Activated gamma-delta T cell treated with anti-CD3 and anti-CD28 coated beads, Interleukin-2, amount 50 U/mL, for 16 hours (primary cell): ENCODE data around the gene LRRC31.

ENCODE experiments used
- DNase-seq: peaks from one replicate; pipeline ENCODE4 v3.0.0-alpha.2; 2020; ENCODE audit warnings: low read depth

Gene LRRC31

DNA sequence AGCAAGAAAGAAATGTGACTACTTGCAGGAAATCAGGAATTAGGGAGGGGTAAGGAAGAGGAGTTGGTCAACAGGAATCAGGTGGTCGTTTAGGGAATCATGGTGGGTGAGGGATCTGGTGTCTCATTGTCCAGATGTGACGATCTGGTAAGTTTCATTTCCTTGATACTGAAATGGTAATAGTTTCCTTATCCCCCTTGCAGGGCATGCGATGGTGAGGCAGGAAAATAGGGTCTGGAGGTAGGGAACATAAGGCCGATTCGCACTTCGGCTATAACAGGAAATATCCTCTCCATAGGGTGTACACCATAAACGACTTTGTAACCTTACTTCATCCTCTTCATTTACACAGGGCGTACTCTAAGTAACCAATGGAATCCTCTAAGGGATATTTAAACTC is 56.5 kb downstream of the LRRC31 start:
- DNase-seq, result no peak

DNA sequence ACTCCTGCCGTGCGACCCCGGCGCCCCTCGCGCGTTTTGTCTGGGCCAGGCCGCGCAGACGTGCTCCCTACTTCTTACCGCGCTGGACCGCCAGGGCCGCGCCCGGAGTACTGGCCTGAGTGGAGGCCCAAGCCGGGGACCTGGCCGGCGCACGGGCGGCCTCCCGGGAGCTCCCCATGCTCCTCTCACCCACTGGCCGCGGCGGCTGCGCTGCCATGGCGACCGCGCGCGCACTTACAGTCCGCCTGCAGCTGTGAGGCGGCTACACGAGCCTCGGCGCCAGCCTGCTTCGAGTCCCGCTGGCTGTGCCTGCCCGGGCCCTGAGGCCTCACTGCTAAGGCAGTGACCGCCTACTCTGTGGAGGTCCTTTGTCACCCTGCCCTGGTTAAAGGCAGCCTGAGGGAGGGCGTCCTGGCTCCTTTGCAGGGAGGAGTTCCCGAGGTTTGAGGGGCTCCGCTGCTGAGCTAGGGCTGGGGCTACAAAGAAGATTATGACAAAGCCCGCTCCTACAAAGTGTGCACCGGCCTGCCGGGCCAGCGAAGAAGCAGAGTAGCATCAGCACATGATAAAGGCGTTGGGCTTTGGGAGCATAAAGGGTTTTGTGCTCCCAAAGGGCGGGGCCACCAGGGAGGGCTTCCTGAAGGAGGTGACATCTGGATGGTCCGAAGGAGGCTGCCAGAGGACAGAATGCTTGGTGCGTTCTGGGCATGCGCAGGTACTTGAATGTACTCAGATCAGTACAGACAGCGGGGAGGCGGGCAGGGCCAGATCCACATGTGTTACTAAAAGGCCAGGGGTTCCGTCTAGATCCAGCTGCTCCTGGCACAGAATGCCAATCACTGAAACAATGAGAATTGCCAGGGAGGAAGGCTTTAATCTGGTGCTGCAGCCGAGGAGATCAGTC is 57.2 kb downstream of the LRRC31 start, which contains the start of the genes LRRC34 and LRRIQ4:
TSS of gene LRRC34 (minus strand) at position 573 of the 904 bp plus-strand sequence. CDS start at position 217, 356 bp downstream.
TSS of gene LRRIQ4 (plus strand) at position 539 of the 904 bp plus-strand sequence. CDS start 9,052 bp downstream, outside the sequence.
- DNase-seq, result peak; percentile 55

DNA sequence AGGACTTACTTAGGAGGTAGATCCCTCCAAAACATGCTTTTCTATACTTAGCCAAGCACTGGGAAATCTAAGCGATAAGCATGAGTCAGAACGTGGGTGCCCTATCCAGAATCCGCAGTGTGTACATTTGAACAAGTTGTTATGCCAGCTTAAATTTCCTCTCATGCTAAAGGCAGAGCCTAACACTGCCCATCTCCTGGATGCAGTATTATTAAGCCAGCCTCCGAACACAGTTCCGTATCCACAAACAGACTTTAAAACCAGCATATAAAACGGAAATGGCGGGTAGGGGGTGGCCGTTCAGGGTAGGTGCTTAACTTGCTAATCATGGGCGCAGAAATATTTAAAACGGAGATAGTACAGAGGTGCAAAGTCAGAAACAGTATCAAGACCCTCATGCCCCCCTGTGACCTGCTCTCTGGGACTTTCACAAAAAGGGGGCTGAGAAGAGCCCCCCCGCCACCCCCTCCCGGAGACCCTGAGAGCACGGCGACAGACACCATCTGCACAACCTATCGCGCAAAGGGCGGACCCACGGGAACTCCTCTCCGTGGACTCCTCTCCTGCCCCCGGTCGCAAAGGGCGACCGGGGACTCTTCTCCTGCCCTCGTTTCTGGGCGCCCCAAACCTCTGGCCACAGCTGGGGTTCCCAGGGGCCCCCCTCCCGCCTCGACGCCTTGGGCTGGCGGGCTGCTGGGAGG is 58.0 kb downstream of the LRRC31 start:
- no peak for DNase-seq

DNA sequence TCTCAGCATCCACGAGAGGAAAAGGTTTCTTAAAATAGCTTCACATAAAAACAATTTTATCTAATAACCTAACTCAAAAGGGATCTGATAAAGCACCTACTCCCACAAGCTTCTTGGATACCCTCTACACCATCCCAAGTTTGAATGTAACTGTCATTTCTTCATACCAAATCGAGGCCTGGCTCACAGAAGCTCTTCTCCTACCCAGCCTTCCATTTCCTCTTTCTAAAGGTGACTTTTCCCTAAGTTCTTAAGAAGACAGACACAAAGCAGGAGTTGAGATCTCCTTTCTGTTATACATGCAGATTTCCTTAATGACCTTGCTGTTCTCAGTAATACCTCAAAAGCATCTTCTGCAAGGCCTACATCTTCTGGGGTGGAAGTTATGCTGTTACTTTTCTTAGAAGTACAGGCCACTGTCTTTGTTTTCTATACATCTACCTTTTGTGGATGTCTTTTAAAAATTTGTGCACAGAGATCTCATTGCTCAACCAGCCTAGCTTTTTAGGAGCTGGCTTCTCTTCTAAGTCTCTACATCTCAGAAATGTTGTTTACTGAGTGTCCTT is 60.4 kb downstream of the LRRC31 start:
- no peak for DNase-seq

DNA sequence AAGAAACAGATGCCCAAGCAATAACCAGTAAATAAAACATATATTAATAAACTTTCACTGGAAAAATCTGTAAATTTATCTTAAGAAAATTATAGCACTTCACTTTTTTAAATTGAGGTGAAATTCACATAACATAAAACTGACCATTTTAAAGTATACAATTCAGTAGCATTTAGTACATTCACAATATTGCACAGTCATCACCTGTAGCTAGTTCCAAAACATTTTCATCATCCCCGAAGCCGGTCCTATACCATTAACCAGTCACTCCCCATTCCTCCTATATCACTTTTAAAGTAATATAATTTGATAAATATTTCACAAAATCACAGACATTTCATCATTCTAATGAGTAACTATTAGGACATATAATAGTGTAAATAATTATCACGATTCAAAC is 65.1 kb downstream of the LRRC31 start:
- DNase-seq, result no peak

DNA sequence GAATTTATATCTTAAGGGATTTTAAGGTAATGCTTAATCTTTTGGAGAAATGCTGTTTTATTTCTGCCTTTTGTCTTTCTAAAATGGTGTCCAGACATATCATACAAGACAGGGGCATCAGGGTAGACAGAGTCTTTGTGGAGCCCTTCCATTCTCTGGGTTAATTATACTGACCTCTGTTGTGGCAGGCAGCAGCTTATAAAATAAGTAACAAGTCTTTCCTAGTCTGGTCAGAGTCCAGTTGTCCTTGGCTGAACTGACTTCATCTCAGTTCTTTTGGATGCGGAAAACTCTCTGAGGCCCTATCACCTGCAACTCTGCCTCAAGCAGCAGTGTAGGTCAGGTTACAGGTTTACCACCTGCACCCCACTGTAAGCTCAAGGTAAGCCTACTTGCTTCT is 77.4 kb downstream of the LRRC31 start:
- no peak for DNase-seq

DNA sequence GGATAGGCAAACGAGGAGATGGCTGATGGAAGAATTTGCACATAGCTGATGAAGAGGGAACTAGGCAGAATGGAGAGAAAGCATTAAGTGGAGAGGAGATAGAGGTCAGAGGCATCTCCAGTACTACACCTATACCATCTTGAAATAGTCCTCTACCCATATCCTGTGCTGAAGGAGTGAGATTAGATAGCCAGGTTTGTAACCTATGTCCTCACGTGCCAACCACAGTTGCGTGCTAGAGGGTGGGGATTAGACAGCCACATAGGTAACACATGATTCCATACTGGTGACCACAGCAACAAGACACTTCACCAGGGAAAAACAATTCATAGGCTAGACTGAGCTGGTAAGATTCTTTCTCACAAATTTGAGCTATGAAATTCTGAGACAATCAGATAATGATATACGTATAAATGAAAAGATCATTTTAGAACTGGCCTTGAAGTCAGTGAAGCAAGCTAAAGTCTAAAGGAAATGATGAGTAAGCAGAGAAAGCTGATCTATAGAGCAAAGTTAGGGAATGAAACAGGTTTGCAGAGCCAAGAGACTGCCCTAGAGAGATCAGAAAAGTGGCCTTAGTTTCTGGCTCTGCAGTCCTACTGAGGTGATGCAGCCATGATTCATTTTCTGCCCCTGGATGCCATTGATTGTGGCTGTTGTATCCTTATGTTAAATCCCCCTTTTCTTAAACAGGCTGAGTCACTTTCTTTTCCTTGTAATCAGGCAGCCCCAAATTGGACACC is 78.9 kb downstream of the LRRC31 start:
- DNase-seq, result no peak

DNA sequence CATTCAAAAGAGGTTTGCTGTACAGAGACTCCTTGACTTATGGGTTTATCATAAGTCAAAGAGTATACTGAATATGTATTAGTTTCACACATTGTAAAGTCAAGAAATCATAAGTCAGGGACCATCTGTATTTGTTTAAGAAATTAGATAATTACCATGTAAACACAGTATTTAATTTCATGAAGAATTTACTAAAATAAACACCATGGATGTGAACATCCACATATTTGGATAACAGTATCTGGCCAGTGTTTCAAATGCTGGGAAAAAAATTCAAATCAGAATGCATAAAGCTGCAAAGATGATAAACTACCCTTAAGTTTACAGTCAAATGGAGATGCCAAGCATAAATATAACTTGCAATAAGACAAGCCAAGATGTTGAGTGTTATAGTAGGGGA is 79.5 kb downstream of the LRRC31 start:
- DNase-seq, result no peak
